GM21576 (cell line): ENCODE measurements around the gene YPEL5.
A peak's percentile ranks its signal among the peaks of the same experiment; 100 is the strongest.
"Not testable (repeated sequence)": the region's sequence is repeated elsewhere in the genome, so short reads cannot be mapped to it uniquely, and the experiment has no call there.

ENCODE experiments used
- ATAC-seq: cut with Tn5 transposase; IDR thresholded peaks from one replicate; pipeline ENCODE4 v1.9.1; 2021; ENCODE audit warnings: mild to moderate bottlenecking, moderate library complexity; ENCODE audit not compliant: unreplicated experiment

The YPEL5 gene

DNA sequence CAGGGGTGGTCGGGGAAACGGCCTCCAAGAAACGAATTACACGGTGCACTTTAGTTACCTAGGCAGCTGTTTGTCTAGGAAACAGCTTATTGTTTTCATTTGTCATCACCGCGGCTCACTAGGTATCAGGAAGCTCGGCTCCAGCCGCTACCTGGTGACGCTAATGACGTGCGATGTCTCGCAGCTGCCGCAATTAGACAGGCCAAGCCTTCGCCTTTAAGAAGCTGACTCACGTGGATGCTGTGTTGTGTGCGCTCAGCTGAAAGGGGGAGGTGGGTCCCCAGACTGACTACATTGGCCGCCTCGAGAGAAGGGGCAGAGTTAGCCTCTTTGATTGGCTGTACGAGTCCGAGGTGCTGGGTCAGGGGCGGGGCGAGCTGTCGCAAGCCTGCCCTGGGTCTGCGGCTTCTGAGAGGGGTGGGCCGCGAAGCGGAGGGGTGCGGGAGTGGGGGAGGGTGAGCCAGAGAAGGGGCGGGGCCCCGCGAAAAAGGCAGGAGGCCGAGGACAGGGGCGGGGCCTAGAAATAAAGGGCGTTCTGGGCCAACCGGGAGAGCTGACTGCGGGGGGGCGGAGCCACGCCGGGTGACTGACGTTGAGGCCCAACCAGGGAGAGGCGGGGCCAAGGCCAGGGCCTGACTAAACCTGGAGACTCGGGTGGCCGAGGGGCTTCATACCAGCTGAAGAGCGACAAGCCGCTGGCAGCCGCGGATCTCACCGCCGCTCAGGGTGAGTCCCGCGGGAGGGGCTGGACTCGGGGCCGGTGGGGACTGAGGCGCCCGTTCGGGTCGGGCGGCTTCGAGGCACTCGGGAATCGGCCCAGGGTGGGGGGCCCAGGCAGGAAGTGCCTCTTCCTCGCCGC, at the start of gene YPEL5:
Gene YPEL5, plus strand, starts transcription at position 671 of the 859 bp plus-strand sequence. CDS start 9,645 bp downstream, outside the sequence.
- ATAC-seq, result peak; percentile 91

DNA sequence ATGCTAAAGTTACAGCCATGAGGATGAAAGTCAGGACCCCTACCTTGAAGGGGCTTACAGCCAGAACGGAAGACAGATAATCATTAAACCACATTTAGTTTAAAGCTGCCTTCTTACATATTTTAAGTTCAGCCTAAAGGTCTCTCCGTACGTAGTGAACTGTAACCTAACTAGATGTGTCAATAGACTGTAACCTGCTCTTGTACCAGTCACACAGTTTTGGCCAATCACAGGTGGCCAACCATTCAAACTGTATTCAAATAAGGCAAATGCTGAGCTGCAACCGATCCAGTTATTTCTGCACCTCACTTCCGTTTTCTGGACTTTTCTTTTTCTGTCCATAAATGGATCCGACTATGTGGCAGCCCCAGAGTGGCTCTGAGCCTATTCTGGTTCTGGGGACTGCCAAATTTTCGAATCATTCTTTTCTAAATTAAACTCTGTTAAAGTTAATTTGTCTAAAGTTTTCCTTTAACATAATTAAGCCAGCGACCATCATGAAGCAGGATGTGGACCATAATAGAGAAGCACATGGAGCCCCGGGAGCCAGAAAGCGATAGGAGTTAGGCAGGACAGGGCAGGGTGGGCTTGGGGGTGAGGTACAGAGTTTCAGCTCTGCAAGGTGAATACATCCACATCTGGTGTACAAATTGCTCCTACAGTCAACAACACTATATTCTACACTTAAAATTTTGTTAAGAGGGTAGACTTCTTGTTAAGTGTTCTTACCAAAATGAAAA, 48.4 kb upstream of the YPEL5 start:
- ATAC-seq, result no peak

DNA sequence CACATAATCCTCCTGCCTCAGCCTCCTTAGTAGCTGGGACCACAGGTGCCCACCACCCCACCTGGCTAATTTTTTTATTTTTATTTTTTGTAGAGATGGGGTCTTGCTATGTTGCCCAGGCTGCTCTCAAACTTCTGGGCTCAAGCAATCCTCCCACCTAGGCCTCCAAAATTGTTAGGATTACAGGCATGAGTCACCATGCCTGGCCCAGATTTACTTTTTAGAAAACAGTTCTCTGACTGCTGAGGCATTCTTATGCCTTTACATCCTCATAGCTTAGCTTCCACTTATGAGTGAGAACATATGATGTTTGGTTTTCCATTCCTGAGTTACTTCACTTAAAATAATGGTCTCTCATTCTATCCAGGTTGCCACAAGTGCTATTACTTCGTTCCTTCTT, 47.4 kb upstream of the YPEL5 start:
- ATAC-seq, result not testable (repeated sequence)

DNA sequence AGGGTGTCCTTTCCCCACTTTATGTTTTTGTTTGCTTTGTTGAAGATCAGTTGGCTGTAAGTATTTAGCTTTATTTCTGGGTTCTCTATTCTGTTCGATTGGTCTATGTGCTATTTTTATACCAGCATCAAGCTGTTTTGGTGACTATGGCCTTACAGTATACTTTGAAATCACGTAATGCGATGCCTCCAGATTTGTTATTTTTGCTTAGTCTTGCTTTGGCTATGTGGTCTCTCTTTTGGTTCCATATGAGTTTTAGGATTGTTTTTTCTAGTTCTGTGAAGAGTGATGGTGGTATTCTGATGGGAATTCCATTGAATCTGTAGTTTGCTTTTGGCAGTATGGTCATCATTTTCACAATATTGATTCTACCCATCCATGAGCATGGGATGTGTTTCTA, 46.1 kb upstream of the YPEL5 start:
- not testable (repeated sequence) for ATAC-seq

DNA sequence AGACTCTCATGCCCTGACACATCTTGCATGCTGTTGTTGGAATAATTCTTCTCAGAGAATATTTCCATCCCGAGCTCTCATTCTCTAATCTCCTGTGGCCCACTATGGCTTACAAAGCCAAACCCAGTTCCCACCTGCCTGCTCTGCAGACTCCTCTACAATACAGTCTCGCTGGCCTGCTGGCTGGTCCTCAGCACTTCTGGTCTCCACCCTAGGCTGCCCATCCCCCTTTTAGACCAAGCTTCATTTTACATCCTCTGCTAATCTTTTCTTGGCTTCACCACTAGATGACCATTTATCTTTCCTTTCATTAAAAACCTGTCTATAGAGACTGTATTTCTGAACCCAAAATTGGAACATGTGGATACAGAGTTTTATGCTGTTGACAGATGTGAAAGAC, 42.5 kb upstream of the YPEL5 start:
- ATAC-seq, result no peak

DNA sequence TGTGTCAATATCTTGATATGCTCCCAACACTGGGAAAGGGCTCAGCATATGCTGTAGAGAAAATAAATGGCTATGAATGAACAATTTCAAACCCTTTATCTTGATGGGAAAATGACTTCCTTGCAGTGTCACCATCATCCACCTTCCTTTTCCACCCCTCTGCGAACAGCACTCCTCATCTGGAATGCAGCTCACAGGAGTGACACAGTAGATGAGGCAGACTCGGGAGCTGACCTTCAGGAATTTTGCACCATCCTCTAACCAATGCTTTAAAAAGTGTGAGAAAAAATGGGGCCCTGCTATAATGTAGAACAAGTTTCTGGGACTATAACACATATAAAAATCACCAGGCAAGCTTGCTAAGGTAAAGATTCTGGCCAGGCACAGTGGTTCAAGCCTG, 41.3 kb upstream of the YPEL5 start:
- no peak for ATAC-seq

DNA sequence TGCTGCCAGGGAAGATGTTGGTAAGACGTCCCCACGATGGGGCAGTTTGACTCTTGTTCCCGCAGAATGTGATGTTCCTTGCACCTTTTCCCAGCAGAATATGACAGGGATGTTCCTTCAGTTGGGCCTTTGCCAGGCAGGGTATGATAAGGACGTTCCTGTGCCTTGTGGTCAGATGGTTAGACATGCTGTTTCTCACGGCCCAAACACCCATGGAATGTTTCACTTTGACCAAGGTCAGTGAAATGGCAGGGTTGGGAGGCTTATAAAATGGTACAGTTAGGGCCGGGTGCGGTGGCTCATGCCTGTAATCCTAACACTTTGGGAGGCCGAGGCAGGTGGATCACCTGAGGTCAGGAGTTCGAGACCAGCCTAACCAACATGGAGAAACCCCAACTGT, 40.3 kb upstream of the YPEL5 start:
- ATAC-seq, result no peak

DNA sequence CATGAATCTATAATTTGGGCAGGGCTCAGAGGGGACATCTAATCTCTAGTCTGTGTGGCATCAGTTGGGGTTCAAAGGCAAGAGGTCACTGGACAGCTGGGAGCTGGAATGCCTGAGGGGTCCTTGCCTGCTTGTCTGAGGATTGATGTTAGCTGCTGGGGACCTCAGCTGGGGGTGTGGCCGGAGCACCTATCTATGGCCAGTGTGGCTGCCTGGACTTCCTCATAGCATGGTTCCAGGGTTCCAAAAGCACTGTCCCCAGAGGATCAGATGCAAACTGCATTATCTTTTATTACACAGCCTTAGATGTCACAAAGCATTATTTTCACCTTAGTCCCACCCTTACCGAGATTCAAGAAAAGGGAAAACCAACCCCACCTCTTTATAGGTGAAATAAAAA, 38.6 kb upstream of the YPEL5 start:
- no peak for ATAC-seq

DNA sequence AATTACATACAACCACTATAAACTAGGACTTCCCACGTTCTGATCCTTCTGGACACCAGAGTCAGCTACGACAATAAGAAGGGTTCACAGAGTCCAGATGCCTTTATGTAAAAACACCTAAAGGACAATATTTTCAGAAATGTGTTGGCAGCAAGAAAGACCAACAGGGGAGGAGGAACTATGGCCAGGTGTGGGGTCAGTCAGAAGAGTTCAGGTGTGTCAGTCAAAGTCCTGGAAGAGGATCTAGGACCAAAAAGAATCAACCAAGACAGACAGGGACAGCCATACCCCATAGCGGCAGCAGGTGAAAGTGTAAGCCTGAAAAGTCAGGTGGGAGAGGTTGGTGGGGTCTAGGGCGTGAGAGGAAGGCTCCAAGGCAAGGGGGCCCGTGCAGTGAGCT, 38.0 kb upstream of the YPEL5 start:
- ATAC-seq, result no peak

DNA sequence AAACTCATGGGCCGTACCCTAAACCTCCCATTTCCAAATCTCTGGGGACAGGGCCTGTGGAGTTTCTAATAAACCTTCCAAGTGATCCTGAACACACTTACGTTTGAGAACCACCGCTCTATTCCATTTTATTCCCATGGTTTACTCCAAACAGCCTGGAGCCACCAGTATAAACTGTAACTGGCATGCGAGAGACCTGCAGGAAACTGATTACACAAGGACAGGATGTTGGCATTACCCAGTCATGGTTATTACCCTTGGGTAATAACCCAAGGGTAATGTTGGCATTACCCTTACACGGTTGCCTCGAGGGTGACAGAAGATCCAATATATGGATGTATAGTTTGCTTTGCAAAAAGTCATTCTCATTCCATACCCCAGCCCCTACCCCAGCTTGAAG, 37.0 kb upstream of the YPEL5 start:
- ATAC-seq, result no peak

DNA sequence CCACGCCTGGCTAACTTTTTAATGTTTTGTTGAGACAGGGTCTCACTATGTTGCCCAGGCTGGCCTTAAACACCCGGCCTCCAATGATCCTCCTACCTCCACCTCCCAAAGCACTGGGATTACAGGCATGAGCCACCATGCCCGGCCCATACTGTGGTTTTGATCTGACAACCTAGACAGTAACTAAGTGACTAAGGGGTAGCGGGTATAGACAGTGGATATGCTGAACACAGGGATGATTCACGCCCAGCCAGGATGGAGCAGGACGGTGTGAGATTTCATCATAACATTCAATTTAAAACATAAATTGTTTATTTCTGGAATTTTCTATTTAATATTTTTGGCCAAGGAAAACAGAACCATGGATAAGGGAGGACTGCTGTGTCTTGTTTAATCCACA, 36.0 kb upstream of the YPEL5 start:
- ATAC-seq, result no peak

DNA sequence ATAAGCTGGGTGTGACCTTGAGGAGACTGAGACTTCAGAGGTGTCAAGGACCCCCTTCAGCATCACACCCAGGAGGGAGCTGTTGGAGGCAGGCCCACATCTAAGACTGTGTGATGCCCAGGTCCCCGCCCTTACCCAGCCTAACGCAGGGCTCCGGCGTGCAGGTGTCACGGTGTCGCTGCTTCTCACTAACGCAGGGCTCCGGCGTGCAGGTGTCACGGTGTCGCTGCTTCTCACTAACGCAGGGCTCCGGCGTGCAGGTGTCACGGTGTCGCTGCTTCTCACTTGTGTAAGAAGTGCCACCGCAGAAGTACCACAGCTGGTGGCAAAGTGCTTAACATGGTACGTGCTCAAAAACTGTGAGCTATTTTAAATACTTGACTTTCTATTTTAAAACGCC, 35.6 kb upstream of the YPEL5 start:
- not testable (repeated sequence) for ATAC-seq

DNA sequence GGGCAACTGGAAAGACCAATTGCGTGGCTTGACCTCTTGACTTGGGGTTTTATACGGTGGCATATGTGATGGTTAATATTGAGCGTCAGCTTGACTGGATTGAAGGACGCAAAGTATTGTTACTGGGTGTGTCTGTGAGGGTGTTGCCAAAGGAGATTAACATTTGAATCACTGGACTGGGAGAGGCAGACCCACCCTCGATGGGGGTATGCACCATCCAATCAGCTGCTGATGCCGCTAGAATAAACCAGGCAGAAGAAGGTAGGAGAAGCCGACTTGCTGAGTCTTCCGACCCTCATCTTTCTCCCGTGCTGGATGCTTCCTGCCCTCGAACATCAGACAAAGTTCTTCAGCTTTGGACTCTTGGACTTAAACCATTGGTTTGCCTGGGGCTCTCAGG, 34.2 kb upstream of the YPEL5 start:
- no peak for ATAC-seq

DNA sequence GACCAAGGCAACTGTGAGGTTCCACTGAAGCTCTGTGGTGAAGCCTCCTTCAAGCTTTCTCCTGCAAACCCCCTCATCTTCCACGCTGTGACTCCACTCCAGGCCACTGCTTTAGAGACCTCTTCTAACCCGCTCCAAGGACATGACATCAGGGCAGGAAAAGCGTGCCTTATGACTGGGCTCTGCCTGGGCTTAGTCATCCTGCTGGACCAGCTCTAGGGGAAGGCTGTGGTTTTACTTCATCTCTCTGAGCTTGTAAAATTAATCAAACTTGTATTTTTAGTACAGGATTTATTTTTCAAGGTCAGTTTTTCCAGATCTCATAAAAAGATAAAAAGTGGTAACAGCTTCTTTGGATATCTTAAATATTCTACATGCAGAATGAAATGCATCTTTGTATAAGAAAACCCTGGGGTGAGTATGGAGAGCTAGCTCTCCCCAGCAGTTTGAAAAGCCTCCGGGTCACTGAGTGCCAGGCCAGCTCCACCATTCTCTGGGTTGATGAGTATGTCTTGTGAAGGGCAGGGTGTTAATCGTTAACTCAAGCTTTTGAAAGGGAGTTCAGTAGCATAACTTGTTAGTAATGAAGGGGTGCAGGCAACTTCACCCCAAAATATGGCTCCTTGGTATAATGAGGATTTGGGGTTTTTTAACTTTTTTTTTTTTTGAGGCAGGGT, 33.1 kb upstream of the YPEL5 start:
- ATAC-seq, result no peak

DNA sequence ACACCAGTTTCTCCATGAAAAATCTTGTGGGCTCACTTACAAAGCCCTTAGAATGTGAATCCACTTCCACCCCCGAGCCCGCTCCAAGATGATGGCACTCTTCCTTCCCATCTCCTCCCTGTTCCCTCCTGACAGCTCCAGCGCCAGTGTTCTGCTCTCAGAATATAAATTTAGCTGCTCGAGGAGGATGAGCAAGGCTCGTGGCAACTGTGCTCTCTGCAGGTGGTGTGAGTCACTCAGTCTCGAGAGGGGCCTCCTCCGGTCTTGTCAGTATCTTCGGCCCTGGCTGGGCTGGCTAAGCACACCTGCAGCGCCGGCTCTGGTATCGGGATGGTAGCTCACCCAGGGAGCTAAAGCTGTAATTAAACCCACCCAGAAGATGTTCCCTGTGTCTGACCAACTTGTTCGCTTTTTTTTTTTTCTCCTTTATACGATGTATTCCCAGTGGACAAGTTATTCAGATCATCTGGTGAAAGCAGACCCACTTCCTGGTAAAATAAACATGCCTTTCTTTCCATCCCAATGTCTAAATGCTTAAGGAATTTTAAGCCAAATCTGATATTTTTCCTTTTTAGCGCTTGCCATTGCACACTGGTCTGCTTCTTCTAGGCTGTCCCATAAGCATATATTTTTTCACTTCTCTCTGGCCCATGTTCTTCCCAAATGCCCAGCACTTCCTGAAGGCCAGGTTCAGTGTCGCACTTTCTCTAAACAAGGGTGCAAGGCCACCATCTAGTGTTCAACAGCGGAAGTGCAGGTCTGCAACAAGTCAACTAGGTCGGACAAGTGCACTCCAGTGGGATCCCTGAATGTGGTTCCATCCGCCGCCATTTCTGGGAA, 31.4 kb upstream of the YPEL5 start:
- no peak for ATAC-seq

DNA sequence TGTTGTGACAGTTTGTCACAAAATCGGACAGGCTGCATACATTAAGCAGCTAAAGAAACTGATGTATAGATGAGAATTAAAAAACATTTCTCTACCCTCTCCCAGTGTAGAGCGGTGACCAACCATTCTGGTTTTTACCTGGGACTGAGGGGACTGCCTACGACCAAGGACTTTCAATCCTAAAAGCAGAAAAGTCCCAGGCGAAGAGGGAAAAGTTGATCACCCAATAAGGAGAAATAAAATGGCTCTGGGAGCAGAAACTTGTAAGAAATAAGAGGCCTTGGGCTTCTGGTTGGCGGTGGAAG, 30.9 kb upstream of the YPEL5 start:
- no peak for ATAC-seq

DNA sequence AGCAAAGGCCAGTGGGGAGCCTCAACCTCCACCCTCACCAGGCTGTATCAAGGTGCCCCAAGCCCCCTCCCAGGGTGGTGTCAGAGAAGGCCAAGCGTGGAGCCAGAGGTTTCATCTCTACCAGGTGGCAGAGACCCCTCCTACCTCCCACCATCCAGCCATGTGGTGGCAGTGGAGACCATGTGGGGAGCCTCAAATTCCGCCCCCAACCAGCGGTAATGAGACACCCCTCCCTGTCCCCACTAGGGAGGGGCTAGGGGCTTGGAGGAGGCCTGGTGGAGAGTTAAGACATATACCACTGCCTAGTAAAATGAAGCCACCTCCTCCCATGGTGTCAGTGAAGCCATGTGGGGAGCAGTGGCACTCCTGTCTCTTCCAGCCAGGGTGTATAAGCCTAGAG, 24.4 kb upstream of the YPEL5 start:
- no peak for ATAC-seq

DNA sequence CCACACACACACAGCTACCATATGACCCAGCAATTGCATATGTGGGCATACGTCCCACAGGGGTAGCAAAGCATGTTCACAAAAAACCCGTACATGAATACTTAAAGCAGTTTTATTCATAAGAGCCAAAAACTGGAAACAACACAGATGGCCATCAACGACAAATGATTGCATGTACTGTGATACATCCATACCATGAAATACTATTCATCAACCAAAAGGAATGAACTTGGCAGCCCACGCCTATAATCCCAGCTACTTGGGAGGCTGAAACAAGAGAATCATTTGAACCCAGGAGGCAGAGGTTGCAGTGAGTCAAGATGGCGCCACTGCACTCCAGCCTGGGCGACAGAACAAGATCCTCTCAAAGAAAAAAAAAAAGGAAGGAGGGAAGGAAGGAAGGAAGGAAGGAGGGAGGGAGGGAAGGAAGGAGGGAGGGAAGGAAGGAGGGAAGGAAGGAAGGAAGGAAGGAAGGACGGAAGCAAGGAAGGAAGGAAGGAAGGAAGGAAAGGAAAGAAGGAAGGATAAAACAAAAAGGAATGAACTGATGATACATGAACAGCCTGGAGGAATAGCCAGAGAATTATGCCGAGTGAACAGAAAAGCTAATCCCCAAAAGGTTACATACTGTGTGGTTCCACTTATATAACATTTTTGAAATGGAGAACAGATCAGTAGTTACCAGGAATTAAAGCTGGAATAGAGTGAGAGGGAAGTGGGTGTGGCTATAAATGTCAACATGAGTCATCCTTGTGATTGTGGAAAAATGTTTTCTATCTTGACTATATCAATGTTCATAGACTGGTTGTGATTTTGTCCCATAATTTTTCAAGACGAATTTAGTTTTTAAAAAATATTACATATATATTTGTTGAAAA, 19.6 kb upstream of the YPEL5 start:
- ATAC-seq, result no peak

DNA sequence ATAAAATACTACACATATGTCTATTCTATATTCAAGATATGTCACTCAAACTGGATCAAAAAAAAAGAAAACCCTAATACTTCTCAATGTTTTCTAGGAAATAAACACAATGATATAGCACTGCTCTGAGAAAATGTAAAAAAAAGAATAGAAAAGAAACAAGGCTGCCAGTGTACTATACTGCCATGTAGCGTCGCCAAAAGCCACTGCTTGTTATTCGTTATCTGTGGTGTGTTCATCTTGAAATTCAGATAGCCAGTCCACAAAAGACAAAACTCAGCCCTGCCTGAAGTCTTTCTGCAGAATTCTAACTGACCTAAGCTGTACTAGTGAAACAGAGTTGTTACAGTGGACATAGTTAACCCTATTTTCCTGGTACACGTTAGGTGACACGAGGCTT, 12.2 kb upstream of the YPEL5 start:
- no peak for ATAC-seq

DNA sequence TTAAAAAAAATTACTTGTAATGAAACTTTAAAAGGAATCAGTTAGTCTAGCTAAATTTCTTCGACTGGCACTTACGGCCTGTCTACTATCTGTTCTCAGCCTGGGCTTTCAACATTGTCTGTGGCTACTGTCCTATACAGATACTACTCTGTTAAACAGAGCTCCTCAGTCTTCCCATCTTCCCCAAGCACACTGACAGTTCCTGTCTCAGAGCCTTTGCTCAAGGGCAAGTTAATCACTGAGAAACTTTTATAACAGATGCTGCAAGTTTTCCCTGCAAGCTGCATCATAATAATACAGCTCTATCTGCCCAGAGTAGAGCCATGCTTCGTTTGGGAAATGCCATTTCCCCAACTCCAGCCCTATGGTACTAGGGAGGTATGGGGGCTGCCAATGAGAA, 11.3 kb upstream of the YPEL5 start:
- no peak for ATAC-seq
